GM10847 (cell line): ENCODE measurements around the gene FAM185A.

ENCODE experiments used
- POLR2A ChIP-seq: IDR thresholded peaks from 2 replicates; pipeline ENCODE4 v1.6.1; 2011; ENCODE audit not compliant: insufficient read length; ENCODE audit errors: extremely low read depth

FAM185A gene

GRCh38 chr7:102832674-102833073 lies 83.9 kb downstream of the FAM185A start:
- no peak for TF ChIP-seq POLR2A

DNA sequence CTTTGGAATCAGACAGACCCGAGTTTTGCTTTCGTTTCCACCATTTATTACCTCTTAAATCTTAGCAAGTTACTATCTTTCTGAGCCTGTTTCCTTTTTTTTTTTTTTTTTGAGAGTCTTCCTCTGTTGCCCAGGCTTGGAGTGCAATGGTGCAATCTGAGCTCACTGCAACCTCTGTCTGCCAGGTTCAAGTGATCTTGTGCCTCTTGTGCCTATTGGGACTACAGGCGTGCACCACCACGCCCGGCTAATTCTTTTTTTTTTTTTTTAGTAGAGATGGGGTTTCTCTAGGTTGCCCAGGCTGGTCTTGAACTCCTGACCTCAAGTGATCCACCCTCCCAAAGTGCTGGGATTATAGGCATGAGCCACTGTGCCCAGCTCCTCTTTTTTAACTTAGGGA lies 84.5 kb downstream of the FAM185A start:
- TF ChIP-seq POLR2A: no peak

DNA sequence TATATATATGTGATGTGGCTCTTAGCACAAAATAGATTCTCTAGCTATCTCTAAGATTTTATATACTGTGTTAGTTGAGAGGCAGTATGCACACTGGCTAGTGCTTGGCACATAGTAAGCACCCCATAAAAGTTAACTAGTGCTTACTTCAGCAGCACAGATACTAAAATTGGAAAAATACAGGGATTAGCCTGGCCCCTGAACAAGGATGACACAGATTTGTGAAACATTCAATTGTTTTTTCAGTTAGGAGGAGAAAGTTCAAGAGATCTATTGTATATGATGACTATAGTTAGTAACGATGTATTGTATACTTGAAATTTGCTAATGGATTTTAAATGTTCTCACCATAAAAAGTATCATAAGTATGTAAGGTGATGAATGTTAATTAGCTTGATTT lies 85.7 kb downstream of the FAM185A start:
- no peak for TF ChIP-seq POLR2A

- no peak for TF ChIP-seq POLR2A
Measured at GRCh38 chr7:102834999-102835398, 86.2 kb downstream of the FAM185A start.

DNA sequence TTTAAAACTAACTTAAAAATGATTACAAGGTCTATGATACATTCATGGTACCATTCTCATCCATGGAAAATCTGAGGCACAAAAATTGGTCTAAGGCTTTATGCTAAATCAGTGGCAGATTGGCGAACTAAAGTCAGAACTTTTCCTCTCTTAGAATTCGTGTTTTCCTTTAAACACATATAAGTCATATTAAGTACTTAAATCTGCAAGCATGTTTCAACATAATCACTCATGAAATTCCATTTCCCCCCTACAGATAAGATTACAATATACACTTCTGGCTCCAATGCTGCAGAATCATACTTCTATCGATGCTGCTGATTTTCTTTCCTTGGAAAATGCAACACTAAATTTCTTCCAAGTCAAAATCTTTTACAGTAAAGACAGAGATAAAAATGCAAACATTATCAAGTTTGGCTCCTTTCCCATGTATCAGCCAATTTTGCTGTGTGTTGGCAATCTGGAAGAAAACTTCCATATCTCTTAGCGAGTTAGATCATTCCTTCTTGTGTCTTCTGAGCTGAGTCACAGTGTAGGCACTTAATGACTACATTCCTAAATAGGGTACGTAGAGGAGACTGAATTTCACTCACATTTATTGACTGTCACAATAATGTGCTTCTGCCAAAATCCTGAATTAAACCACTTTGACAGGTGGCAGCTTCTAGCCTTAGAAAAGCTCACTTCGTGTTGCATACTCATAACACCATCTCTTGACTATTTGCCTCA lies 87.6 kb downstream of the FAM185A start:
- no peak for TF ChIP-seq POLR2A

DNA sequence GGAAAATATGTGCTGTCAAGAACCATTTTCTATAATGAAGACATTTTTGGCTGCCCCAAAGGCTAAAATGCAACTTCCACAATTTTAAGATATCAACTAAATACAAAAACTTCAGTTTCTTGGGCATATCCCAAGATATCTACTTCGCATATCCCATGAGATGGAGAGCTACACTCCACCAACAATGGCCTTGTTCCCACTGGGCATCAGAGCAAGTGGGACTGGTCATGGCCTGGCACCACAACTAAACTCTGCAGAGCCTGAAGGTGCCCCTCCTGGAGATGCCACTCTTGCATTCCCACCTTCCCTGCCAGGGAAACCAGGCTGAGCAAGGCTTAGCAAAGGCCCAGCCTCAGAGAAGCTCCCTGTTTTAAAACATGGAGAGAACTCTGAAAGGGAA lies 88.2 kb downstream of the FAM185A start:
- no peak for TF ChIP-seq POLR2A

DNA sequence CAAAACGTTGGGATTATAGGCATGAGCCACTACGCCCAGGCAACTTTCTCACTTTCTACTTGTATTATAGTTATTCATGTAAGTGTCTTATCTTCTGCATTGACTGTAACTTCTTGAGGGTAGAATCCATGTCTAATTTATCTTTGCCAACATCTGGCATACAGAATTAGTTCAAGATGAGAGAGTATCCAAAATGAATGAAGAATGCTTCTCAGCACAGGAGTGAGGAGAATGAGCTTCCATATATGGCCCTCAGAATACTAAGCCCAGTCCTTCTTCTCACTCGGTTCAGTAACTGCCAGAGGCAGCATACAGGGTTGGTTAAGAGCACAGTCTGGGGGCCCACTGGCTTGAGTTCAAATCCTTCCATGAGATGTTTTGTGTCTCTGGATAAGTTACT lies 89.0 kb downstream of the FAM185A start:
- no peak for TF ChIP-seq POLR2A

DNA sequence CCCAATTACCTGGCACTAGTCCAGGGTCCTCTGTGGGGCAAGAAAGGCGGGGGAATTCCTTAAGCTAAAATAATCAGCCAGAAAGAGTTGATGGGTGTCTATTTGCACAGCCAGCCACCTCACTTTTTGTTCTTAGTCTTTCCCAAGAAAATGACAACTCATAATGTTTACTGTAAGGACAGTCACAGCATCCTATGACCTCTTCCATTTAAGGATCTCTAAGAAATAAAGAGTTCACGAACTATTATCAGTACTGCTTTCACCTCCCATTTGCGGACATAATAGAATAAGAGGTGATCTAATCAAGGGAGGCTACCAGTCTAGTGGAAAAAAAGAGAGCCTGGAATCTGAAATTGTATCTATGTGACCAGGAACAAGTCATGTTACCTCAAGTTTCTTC lies 91.6 kb downstream of the FAM185A start:
- TF ChIP-seq POLR2A: no peak

GRCh38 chr7:102841290-102841689 lies 92.5 kb downstream of the FAM185A start:
- TF ChIP-seq POLR2A: no peak

- no peak for TF ChIP-seq POLR2A
Measured at GRCh38 chr7:102842284-102842683, 93.5 kb downstream of the FAM185A start.

DNA sequence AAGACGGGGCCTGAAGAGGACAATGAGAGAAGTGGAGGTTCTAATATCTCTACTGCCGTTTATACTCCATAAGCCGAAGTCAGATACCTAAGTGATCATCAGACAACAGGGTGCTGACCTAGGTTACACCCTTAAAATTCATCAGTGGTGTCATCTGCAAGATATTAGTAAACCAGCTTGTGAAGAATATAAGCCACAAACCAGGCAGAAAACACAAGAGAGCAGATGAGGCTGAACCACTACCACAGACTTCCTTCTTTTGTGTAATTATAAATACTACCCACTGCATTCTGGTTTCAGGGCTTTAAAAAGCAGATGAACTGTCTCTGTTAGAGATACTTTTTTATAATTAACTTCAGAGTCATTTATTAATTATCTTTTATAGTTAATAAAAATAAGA lies 95.1 kb downstream of the FAM185A start:
- no peak for TF ChIP-seq POLR2A

DNA sequence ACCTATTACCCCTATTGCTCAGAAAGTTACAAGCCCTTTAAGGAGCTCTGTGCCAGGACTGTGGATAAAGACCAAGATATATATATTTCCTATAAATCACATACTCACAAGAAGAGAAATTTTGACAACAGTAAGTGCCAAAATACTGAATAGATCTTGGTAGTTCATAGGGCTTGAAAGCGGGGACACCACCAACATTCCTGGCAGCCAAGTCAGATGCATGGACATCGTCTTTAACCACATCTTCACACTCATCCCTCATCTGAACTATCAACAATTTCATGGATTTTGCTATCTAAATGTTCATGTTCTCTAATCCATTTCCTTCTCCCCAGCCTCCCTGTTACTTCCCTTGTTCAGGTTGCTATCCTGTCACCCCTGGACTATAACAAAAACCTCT lies 96.5 kb downstream of the FAM185A start:
- no peak for TF ChIP-seq POLR2A

- TF ChIP-seq POLR2A: no peak
Measured at GRCh38 chr7:102849079-102849478, 100.3 kb downstream of the FAM185A start.

DNA sequence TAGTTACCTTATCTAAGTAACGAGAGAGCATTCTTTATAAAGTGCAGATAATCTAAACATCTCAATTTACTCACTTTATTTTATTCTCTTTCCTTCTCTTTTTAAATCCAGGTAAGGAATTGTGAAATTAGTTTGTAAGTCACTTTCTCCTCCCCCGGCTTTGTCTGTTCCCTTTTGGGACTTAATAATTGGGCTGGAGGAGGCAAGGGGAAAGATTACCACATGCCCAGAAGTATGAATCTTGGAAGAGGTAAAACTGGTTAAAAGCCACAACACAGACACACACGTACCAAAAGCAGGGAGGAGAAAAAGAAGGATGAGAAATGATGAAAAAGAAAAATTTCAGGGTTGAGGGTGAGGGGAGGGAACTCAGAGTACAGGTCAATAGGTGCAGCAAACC lies 100.7 kb downstream of the FAM185A start:
- no peak for TF ChIP-seq POLR2A

GRCh38 chr7:102856036-102856435 lies 107.2 kb downstream of the FAM185A start:
- TF ChIP-seq POLR2A: no peak
